ENCODE data around the gene PDE11A. TPM values are rescaled to one million over a fixed set of nuclear protein-coding genes. Genes with fewer than 3 reads are reported as not detected.

PDE11A gene
- total RNA-seq, 4 donors from 2014 or later = 0.37 to 1.2 (median 1.1) TPM; not detected in 1

DNA sequence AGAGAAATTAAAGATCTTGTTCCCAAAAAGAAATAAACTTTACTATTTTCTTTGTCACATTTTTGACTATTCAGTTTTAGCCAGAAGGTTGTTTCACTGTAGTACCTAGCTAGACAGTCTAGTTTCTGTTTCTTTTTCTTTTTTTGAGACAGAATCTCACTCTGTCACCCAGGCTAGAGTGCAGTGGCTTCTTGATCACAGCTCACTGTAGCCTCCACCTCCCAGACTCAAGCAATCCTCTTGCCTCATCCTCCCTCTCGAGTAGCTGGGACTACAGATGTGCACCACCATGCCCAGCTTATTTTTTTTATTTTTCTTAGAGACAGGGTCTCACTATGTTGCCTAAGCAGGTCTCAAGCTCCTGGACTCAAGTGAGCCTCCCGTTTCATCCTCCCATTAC is 41.9 kb upstream of the PDE11A start:
- 80 to 84% methylated on average over 1 to 2 of the region's 2 CpGs for WGBS, 2 donors (ENCODE audit: low coverage in 1 of 2)
- Histone ChIP-seq H3K27me3 (no peaks in the 10 kb centered on the region), H3K36me3 (peaks cover 0 to under 1% (median 0%) of the 10 kb centered on the region in 4 donors), H3K27ac (no peak overlapping the region), H3K9me3 (no peaks in the 10 kb centered on the region), H3K4me3 (no peak overlapping the region), H3K4me1 (peaks cover 0 to 15% (median 8%) of the 10 kb centered on the region in 4 donors)
- in situ Hi-C loops (cut with MboI; ENCODE audit: low pct_ligation_motif_present in 1 of 4, low pct_unique_long_range_greater_than_20kb in 1 of 4, low sequenced_read_pairs in 3 of 4) (loop anchor here in 2 of 4 donors (25.0 kb wide), 2 partner anchors 173 to 298 kb away; no protein-coding TSS in a partner anchor), intact Hi-C loops (cut with DNase I; ENCODE audit: low total_unique reads) (no loop called here)
- no peak for DNase-seq
- TF ChIP-seq POLR2A (IDR thresholded peaks at IDR 0.05) = no peak
- no peak for TF ChIP-seq EP300 (IDR thresholded peaks at IDR 0.05; ENCODE audit: low read depth)
- TF ChIP-seq, protein P1, sequence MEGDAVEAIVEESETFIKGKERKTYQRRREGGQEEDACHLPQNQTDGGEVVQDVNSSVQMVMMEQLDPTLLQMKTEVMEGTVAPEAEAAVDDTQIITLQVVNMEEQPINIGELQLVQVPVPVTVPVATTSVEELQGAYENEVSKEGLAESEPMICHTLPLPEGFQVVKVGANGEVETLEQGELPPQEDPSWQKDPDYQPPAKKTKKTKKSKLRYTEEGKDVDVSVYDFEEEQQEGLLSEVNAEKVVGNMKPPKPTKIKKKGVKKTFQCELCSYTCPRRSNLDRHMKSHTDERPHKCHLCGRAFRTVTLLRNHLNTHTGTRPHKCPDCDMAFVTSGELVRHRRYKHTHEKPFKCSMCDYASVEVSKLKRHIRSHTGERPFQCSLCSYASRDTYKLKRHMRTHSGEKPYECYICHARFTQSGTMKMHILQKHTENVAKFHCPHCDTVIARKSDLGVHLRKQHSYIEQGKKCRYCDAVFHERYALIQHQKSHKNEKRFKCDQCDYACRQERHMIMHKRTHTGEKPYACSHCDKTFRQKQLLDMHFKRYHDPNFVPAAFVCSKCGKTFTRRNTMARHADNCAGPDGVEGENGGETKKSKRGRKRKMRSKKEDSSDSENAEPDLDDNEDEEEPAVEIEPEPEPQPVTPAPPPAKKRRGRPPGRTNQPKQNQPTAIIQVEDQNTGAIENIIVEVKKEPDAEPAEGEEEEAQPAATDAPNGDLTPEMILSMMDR (IDR thresholded peaks at IDR 0.05) = no peak
- no peak for TF ChIP-seq POLR2AphosphoS5 (IDR thresholded peaks at IDR 0.05)

DNA sequence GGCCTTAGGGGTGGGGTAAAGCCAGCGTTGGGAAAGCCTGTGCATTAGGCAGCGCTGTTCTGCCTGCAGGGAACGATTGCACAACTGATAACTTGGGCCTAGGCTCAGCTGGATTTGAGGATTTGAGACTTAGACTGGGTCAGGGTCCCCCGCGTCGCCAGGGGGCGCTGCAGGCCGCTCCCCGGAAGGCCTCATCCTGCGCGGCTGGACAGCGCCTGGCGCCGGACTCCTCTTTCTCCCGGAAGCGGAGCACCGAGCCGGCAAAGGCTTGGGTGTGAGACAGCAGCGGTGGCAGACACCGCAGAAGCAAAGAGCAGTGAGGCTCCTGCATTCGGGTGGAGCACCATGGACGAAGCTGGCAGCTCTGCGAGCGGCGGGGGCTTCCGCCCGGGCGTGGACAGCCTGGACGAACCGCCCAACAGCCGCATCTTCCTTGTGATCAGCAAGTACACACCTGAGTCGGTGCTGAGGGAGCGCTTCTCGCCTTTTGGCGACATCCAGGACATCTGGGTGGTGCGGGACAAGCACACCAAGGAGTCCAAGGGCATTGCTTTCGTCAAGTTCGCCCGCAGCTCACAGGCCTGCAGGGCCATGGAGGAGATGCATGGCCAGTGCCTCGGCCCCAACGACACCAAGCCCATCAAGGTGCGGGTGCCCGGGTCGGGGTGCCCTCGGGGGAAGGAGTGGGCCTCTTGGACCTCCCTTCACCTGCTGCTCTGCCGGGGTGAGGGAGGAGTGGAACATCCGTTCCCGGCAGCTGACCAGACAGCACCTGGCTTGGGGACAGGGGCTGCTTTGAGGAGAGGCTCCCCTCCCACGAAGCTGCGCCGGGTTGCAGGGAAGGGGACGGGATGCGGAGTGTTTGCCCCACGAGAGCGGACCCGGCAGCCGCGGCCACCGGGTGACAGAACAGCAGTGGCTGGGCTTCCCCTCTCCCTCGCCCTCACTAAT is 39.9 kb upstream of the PDE11A start, which contains the start of gene RBM45:
TSS of gene RBM45 (plus strand) at position 236 of the 951 bp plus-strand sequence. CDS start at position 346, 110 bp downstream.
- Histone ChIP-seq H3K36me3 (no peaks in the 10 kb centered on the region), H3K27me3 (no peaks in the 10 kb centered on the region), H3K9me3 (no peaks in the 10 kb centered on the region), H3K4me1 (peaks cover 0 to 15% (median 8%) of the 10 kb centered on the region in 4 donors), H3K27ac (peak within 1 kb of the TSS; percentile 82 to 92 (median 88)), H3K4me3 (peak within 1 kb of the TSS; percentile 72 to 84 (median 76))
- intact Hi-C loops (cut with DNase I; ENCODE audit: low total_unique reads) (no loop called here), in situ Hi-C loops (cut with MboI; ENCODE audit: low pct_ligation_motif_present in 1 of 4, low pct_unique_long_range_greater_than_20kb in 1 of 4, low sequenced_read_pairs in 3 of 4) (loop anchor here in 2 of 4 donors (25.0 kb wide), 2 partner anchors 175 to 300 kb away; no protein-coding TSS in a partner anchor)
- WGBS, 2 donors (ENCODE audit: low coverage in 1 of 2) = 0 to 1% methylated on average over 3 to 48 of the region's 60 CpGs
- peak; percentile 95 for DNase-seq
- TF ChIP-seq, protein P1 (IDR thresholded peaks at IDR 0.05) = peak; percentile 88 to 99 (median 97)
- peak; percentile 72 to 91 (median 86) for TF ChIP-seq POLR2AphosphoS5 (IDR thresholded peaks at IDR 0.05)
- no peak for TF ChIP-seq EP300 (IDR thresholded peaks at IDR 0.05; ENCODE audit: low read depth)
- TF ChIP-seq POLR2A (IDR thresholded peaks at IDR 0.05) = peak; percentile 80

DNA sequence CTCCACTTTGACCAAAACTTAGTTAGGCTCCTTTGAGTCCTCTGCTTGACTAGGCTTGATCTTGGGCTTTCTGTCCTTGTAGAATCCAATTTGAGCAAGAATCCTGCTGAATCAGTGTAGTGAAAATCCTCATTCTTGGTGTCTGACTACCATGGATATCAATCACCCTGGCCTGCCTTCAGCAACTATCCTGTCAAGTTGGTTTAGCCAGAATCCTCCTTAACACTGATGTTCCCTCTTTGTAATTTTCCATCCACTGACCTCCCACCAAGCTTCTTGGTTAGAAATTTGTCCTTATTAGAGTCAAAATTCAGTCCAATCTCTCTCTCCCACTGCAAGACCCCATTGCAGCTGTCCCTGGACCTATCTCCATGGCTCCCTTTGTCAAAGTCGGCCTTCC is 39.2 kb upstream of the PDE11A start:
- TF ChIP-seq POLR2AphosphoS5 (IDR thresholded peaks at IDR 0.05) (no peak), POLR2A (IDR thresholded peaks at IDR 0.05) (no peak), EP300 (IDR thresholded peaks at IDR 0.05; ENCODE audit: low read depth) (no peak)
- TF ChIP-seq, protein P1 (IDR thresholded peaks at IDR 0.05) = no peak
- Histone ChIP-seq H3K27ac (peak overlapping the region; percentile 82 to 92 (median 88)), H3K27me3 (no peaks in the 10 kb centered on the region), H3K4me3 (peak overlapping the region in 1 of 4 donors; percentile 79), H3K9me3 (no peaks in the 10 kb centered on the region), H3K36me3 (no peaks in the 10 kb centered on the region), H3K4me1 (peaks cover 0 to 15% (median 8%) of the 10 kb centered on the region in 4 donors)
- DNase-seq = no peak
- in situ Hi-C loops (cut with MboI; ENCODE audit: low pct_ligation_motif_present in 1 of 4, low pct_unique_long_range_greater_than_20kb in 1 of 4, low sequenced_read_pairs in 3 of 4) (loop anchor here in 2 of 4 donors (25.0 kb wide), 2 partner anchors 176 to 301 kb away; no protein-coding TSS in a partner anchor), intact Hi-C loops (cut with DNase I; ENCODE audit: low total_unique reads) (no loop called here)
- WGBS, 2 donors (ENCODE audit: low coverage in 1 of 2) = 100% methylated on average over 1 of the region's 1 CpG

DNA sequence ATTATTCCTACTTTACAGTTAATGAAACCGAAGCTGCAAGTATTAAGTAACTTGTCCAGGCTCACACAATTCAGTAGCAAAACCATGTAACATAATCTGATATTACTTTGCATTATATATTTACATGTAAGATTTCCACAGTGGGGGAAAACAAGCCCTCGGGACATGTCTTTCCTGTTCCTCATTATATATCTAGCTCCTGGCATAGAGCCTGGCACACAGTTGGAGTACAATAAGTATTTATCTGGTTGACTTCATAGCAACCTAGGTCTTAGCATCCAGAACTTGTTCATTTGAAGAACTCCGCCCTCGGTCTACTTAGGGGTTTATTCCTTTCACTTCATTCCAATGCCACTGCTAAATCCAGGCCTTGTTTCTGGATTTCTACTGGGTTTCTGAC is 38.1 kb upstream of the PDE11A start:
- in situ Hi-C loops (cut with MboI; ENCODE audit: low pct_ligation_motif_present in 1 of 4, low pct_unique_long_range_greater_than_20kb in 1 of 4, low sequenced_read_pairs in 3 of 4) = loop anchor here in 2 of 4 donors (25.0 kb wide), 2 partner anchors 177 to 302 kb away; no protein-coding TSS in a partner anchor
- intact Hi-C loops (cut with DNase I; ENCODE audit: low total_unique reads) = no loop called here
- no peaks in the 10 kb centered on the region for H3K9me3 ChIP-seq
- no peaks in the 10 kb centered on the region for H3K36me3 ChIP-seq
- no peak overlapping the region for H3K4me3 ChIP-seq
- no peak for DNase-seq
- no peak for TF ChIP-seq EP300 (IDR thresholded peaks at IDR 0.05; ENCODE audit: low read depth)
- TF ChIP-seq, protein P1 (IDR thresholded peaks at IDR 0.05) = no peak
- TF ChIP-seq POLR2AphosphoS5 (IDR thresholded peaks at IDR 0.05) = no peak
- TF ChIP-seq POLR2A (IDR thresholded peaks at IDR 0.05) = no peak
- H3K4me1 ChIP-seq = peaks cover 0 to 15% (median 8%) of the 10 kb centered on the region in 4 donors
- H3K27ac ChIP-seq = no peak overlapping the region
- 70 to 82% methylated on average over 4 of the region's 4 CpGs for WGBS, 2 donors (ENCODE audit: low coverage in 1 of 2)
- no peaks in the 10 kb centered on the region for H3K27me3 ChIP-seq

All from transverse colon (tissue), 4 donors.